HepG2 (cell line): ENCODE data around the gene SNUPN. TPM values are rescaled to one million over a fixed set of nuclear protein-coding genes. Genes with fewer than 3 reads are reported as not detected.
A peak's percentile ranks its signal among the peaks of the same experiment; 100 is the strongest.

Experiments used
- DR1 ChIP-seq: sonication (generic); formaldehyde crosslinking; IDR thresholded peaks from 2 replicates; pipeline ENCODE4 v1.8.0; 2021; ENCODE audit warnings: mild to moderate bottlenecking, missing genetic modification reagents, inconsistent platforms
- HNRNPUL1 ChIP-seq: fragments of 200-400 bp; formaldehyde crosslinking; IDR thresholded peaks from 2 replicates; pipeline ENCODE4 v1.6.1; 2017; ENCODE audit warnings: low read depth, mild to moderate bottlenecking, low read length, moderate library complexity
- NFE2 ChIP-seq: sonication (generic); formaldehyde crosslinking; IDR thresholded peaks from 2 replicates; pipeline ENCODE4 v1.4.0; 2020; ENCODE audit warnings: missing genetic modification reagents
- POGZ ChIP-seq: sonication (generic); formaldehyde crosslinking; IDR thresholded peaks from 2 replicates; pipeline ENCODE4 v1.4.0; 2020; ENCODE audit warnings: mild to moderate bottlenecking, missing genetic modification reagents
- SALL1 ChIP-seq: sonication (generic); formaldehyde crosslinking; IDR thresholded peaks from 2 replicates; pipeline ENCODE4 v1.8.0; 2022; ENCODE audit warnings: mild to moderate bottlenecking, missing genetic modification reagents
- SIX4 ChIP-seq: sonication (generic); formaldehyde crosslinking; IDR thresholded peaks from 2 replicates; pipeline ENCODE4 v1.4.0; 2020; ENCODE audit warnings: missing genetic modification reagents
- SMAD1 ChIP-seq: sonication (generic); formaldehyde crosslinking; IDR thresholded peaks from 2 replicates; pipeline ENCODE4 v1.4.0; 2020; ENCODE audit warnings: missing genetic modification reagents, low read depth, mild to moderate bottlenecking, borderline replicate concordance
- SP2 ChIP-seq: sonication (generic); formaldehyde crosslinking; IDR thresholded peaks from 2 replicates; pipeline ENCODE4 v1.5.1; 2020; ENCODE audit warnings: mild to moderate bottlenecking, missing genetic modification reagents
- STAT6 ChIP-seq: sonication (generic); formaldehyde crosslinking; IDR thresholded peaks from 2 replicates; pipeline ENCODE4 v1.4.0; 2020; ENCODE audit warnings: missing genetic modification reagents, mild to moderate bottlenecking, borderline replicate concordance
- ZC3H13 ChIP-seq: sonication (generic); formaldehyde crosslinking; IDR thresholded peaks from 2 replicates; pipeline ENCODE4 v1.8.1; 2023; ENCODE audit warnings: mild to moderate bottlenecking, missing genetic modification reagents, moderate library complexity
- ZNF251 ChIP-seq: sonication (generic); formaldehyde crosslinking; IDR thresholded peaks from 2 replicates; pipeline ENCODE4 v1.9.0; 2021; ENCODE audit warnings: mild to moderate bottlenecking, missing genetic modification reagents
- ZNF337 ChIP-seq: sonication (generic); formaldehyde crosslinking; IDR thresholded peaks from 2 replicates; pipeline ENCODE4 v1.5.1; 2020; ENCODE audit warnings: missing genetic modification reagents, low read depth, mild to moderate bottlenecking, borderline replicate concordance
- ZNF530 ChIP-seq: sonication (generic); formaldehyde crosslinking; IDR thresholded peaks from 2 replicates; pipeline ENCODE4 v1.5.0; 2020; ENCODE audit warnings: low read depth, mild to moderate bottlenecking, missing genetic modification reagents
- ZNF609 ChIP-seq: sonication (generic); formaldehyde crosslinking; IDR thresholded peaks from 2 replicates; pipeline ENCODE4 v1.4.0; 2020; ENCODE audit warnings: mild to moderate bottlenecking, missing genetic modification reagents, borderline replicate concordance
- ZNF687 ChIP-seq: sonication (generic); formaldehyde crosslinking; IDR thresholded peaks from 2 replicates; pipeline ENCODE4 v1.5.1; 2020; ENCODE audit warnings: mild to moderate bottlenecking, missing genetic modification reagents, moderate library complexity
- ZNF749 ChIP-seq: sonication (generic); formaldehyde crosslinking; IDR thresholded peaks from 2 replicates; pipeline ENCODE4 v1.8.0; 2022; ENCODE audit warnings: mild to moderate bottlenecking, missing genetic modification reagents, moderate library complexity, borderline replicate concordance
- ZNF761 ChIP-seq: sonication (generic); formaldehyde crosslinking; conservative IDR thresholded peaks from 2 replicates; pipeline ENCODE4 v1.4.0; 2020; ENCODE audit warnings: mild to moderate bottlenecking, missing genetic modification reagents
- polyA plus RNA-seq, 8 experiments: library from polyadenylated mRNA; depleted of rRNA in 3 of 8; stranded (reverse) in 7 of 8; unstranded in 1 of 8; fragments of >200 nt; fragmentation: Illumina TruSeq in 4 of 8; extraction: Trizol in 4 of 8; gene quantifications; 2 replicates each; pipeline versions ENCODE4 v1.2.1 to v1.2.3, GENCODE V29; 2011 to 2016; ENCODE audit warnings: low read depth in 4 of 8, missing spikeins in 1 of 8, mixed read lengths in 1 of 8; ENCODE audit not compliant: insufficient read depth in 1 of 8
- total RNA-seq, 5 experiments: library from RNA; depleted of rRNA; stranded (reverse); fragments of >200 nt; fragmentation: Illumina TruSeq; extraction: Trizol; gene quantifications; 2 replicates each; pipeline ENCODE4 v1.2.3, GENCODE V29; 2016; ENCODE audit warnings: low read depth in 1 of 5

SNUPN gene
- total and polyA plus RNA-seq, 2 of the 13 experiments (the other 11 are each of a cell fraction or from before 2014, with no cell fraction given) = 9.0 to 16.4 TPM

GRCh38 chr15:75639709-75640482, 14.4 kb upstream of the SNUPN start, which contains the start of gene IMP3 (continued):
- TF ChIP-seq STAT6 (CRISPR knock-in tag) = peak; percentile 47; the same call in 1 of the 2 replicates
- TF ChIP-seq ZNF761 = 0 out of 2 replicates have a peak, but pooled peaks have one; percentile 79
- peak; percentile 98 for TF ChIP-seq ZNF687 (CRISPR knock-in tag)
- peak; percentile 91 for TF ChIP-seq SALL1 (CRISPR knock-in tag)
- peak; percentile 84 for TF ChIP-seq ZNF609
- TF ChIP-seq ZNF337 (CRISPR knock-in tag) = peak; percentile 76; the same call in 1 of the 2 replicates
- TF ChIP-seq POGZ (CRISPR knock-in tag) = peak; percentile 85
- TF ChIP-seq NFE2 = no peak
- TF ChIP-seq ZNF530 (CRISPR knock-in tag) = peak; percentile 21; the same call in 1 of the 2 replicates
- TF ChIP-seq SMAD1 (CRISPR knock-in tag) = peak; percentile 59; the same call in 1 of the 2 replicates
- TF ChIP-seq SIX4 (CRISPR knock-in tag) = no peak; the same call in 1 of the 2 replicates
- TF ChIP-seq DR1 (CRISPR knock-in tag) = peak; percentile 93
- no peak for TF ChIP-seq HNRNPUL1
- peak; percentile 82 for TF ChIP-seq SP2 (CRISPR knock-in tag)
- 0 out of 2 replicates have a peak, but pooled peaks have one; percentile 77 for TF ChIP-seq ZNF251 (CRISPR knock-in tag)
- peak; percentile 74 for TF ChIP-seq ZC3H13 (CRISPR knock-in tag)
- TF ChIP-seq ZNF749 (CRISPR knock-in tag) = no peak
